Hippocampal formation (tissue), 2 donors: ENCODE results near the gene UBP1.
"Not testable (repeated sequence)": the region's sequence is repeated elsewhere in the genome, so short reads cannot be mapped to it uniquely, and the experiment has no call there.

Source experiments
- DNase-seq, 2 donors: peaks; one replicate each; lab custom pipeline; 2025; lab: John Stamatoyannopoulos, UW

The UBP1 gene

GRCh38 chr3:33437556-33438283, 2.5 kb downstream of the UBP1 start:
- DNase-seq: no peak

- no peak for DNase-seq
Measured at GRCh38 chr3:33433843-33434242, 6.4 kb downstream of the UBP1 start.

- DNase-seq: no peak
Measured at GRCh38 chr3:33430571-33430970, 9.6 kb downstream of the UBP1 start.

- no peak for DNase-seq
Measured at GRCh38 chr3:33430061-33430460, 10.1 kb downstream of the UBP1 start.

GRCh38 chr3:33429306-33429705, 10.9 kb downstream of the UBP1 start:
- DNase-seq: not testable (repeated sequence)

- no peak for DNase-seq
Measured at GRCh38 chr3:33428734-33429133, 11.5 kb downstream of the UBP1 start.

- DNase-seq: no peak
Measured at GRCh38 chr3:33426630-33427317, 13.4 kb downstream of the UBP1 start.

GRCh38 chr3:33426068-33426467, 14.1 kb downstream of the UBP1 start:
- DNase-seq: no peak

GRCh38 chr3:33425453-33425852, 14.8 kb downstream of the UBP1 start:
- no peak for DNase-seq

GRCh38 chr3:33424606-33425452, 15.4 kb downstream of the UBP1 start:
- no peak for DNase-seq

GRCh38 chr3:33420966-33421365, 19.2 kb downstream of the UBP1 start:
- no peak for DNase-seq

- DNase-seq: no peak
Measured at GRCh38 chr3:33419948-33420347, 20.3 kb downstream of the UBP1 start.

GRCh38 chr3:33417066-33417673, 23.0 kb downstream of the UBP1 start:
- DNase-seq: no peak

GRCh38 chr3:33410816-33411215, 29.4 kb downstream of the UBP1 start:
- not testable (repeated sequence) for DNase-seq

- DNase-seq: no peak
Measured at GRCh38 chr3:33403756-33404155, 36.4 kb downstream of the UBP1 start.

- no peak for DNase-seq
Measured at GRCh38 chr3:33402936-33403335, 37.3 kb downstream of the UBP1 start.

- DNase-seq: no peak
Measured at GRCh38 chr3:33401781-33402180, 38.4 kb downstream of the UBP1 start.

- no peak for DNase-seq
Measured at GRCh38 chr3:33398410-33398809, 41.8 kb downstream of the UBP1 start.

- no peak for DNase-seq
Measured at GRCh38 chr3:33395900-33396299, 44.3 kb downstream of the UBP1 start.

- no peak for DNase-seq
Measured at GRCh38 chr3:33394403-33395054, 45.7 kb downstream of the UBP1 start.

- no peak for DNase-seq
Measured at GRCh38 chr3:33392703-33393125, 47.5 kb downstream of the UBP1 start.

GRCh38 chr3:33392144-33392543, 48.1 kb downstream of the UBP1 start:
- no peak for DNase-seq
